HG02840 (cell line): Measurements from ENCODE around the gene HOXA4.

ENCODE experiments used
- ATAC-seq: cut with Tn5 transposase; IDR thresholded peaks from one replicate; pipeline ENCODE4 v1.9.1; 2021; ENCODE audit warnings: mild to moderate bottlenecking, moderate library complexity, moderate number of reproducible peaks; ENCODE audit not compliant: unreplicated experiment, low FRiP score

Gene HOXA4

GRCh38 chr7:27130540-27131389 lies at the start of gene HOXA4:
HOXA4 (minus strand) TSS chr7:27130757; CDS start chr7:27130733, 24 bp downstream.
- ATAC-seq, result no peak

DNA sequence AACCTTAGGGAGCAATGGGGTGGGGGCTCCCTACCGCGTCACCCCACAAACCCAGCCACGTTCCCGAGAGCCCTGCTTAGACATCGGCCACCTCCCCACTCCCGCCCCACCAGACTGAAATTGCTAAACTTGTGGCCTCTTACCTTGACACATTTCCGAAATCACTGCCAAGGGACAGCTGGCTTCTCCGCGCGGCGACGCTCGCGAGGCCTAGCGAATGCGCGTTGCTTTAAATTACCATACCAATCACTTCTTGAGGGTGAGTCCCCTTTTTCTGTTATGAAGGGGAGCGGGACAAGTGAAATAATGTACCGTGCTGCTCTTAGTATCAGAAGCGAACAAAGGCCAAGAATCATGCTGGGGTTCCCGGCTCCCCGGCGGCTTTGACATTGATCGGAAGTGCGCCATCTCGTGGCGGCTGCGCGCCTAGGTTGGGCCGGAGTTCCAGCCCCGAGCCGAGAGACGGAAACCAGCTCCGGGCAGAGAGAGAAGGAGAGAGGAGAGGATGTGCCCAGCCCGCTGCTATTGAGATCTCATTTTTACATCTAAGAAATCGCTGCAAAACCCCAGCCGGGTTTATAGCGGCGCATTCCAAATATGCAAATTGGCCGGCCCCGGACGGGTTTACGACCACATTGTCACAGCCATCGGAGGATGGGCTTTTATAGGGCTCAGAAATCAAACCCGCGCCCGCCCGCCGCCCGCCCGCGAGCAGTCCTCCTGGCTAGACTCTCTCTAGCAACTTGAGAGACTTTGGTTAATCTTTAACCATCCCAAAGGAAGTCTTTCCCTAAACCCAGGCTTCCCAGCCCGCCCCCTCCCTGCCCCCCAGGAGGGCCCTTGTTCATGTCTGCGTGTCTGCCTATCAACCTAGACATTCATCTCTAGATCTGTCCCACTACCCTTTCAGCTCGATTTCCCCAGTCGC lies 49.2 kb upstream of the HOXA4 start:
- no peak for ATAC-seq

- no peak for ATAC-seq
Observed at GRCh38 chr7:27179030-27179429, 48.5 kb upstream of the HOXA4 start.

DNA sequence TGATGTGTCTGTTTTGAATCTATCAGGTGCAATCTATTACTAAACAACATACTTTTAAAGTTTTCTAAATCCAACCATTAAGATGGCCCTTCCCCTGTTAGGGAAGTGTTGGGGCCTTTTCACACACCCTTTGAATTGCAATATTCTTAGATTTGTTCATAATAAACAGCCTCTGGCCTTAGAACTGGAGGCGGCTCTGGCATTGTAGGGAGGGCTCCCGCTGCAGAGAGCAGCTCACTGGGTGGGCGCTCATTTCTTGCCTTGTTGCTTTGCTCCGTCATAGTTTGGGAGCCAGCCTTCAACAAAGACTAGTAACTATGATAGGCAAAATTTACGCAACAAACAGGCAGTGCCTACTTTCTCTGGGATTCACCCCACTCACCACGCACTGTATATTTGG lies 47.8 kb upstream of the HOXA4 start:
- no peak for ATAC-seq

- no peak for ATAC-seq
Observed at GRCh38 chr7:27177795-27178320, 47.3 kb upstream of the HOXA4 start.

GRCh38 chr7:27176962-27177794 lies 46.6 kb upstream of the HOXA4 start:
- ATAC-seq, result no peak

DNA sequence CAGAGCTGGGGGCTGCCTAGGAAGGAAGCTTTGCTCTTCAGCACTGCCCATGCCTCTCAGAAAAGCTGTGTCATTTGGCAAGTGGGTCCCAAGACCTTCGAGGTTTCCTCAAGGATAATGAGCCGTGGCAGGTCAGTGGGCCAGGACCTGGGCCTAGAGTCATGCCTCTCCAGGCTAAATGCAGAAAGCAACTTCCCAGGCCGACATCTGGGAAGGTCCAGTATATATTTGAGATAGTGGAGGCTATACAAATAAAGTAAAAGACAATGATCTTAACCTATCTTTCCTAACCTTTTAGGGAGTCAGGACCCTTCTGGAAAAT lies 45.9 kb upstream of the HOXA4 start:
- no peak for ATAC-seq

DNA sequence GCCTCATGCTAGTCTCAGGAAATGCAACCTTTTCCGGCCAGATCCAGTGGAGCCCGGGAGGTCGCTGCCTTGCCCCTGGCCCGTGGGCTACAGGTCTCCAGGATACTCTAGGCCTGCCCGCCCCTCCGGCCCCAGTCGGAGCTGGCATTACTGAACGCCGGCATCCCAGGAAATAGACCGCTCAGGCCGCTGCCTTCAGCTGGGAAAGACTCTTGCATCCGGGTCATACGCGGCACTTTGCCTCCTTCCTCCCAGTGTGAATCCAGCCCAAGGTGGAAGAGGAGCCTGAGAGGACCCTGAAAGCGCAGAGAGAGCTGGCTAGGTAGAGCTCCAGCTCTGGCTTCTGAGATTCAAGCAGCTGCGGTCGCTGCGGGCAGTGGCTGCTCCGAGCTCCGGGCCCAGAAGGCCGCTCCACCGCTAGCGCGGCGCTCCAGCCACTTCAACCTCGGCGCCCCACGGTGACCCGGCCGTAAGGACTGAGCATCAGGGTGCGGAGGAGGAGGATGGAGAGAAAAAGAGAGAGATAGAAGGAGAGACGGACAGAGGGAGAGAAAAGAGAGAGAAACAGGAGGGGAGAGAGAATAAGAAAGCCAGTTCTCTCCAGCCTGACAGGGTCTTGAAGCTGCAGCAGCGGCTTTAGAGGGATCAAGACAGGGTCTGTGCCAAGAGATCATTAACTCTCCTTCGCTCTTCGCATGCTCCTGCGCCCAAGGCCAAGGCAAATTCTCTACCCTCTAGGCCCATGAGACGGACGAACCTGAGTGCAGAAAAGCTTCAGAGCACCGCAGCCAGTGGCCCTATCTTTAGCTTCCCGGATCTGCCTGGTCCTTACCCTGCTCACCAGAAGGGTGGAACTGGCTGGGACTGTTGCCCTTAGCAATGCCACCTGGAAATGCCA lies 45.3 kb upstream of the HOXA4 start:
- ATAC-seq, result no peak

DNA sequence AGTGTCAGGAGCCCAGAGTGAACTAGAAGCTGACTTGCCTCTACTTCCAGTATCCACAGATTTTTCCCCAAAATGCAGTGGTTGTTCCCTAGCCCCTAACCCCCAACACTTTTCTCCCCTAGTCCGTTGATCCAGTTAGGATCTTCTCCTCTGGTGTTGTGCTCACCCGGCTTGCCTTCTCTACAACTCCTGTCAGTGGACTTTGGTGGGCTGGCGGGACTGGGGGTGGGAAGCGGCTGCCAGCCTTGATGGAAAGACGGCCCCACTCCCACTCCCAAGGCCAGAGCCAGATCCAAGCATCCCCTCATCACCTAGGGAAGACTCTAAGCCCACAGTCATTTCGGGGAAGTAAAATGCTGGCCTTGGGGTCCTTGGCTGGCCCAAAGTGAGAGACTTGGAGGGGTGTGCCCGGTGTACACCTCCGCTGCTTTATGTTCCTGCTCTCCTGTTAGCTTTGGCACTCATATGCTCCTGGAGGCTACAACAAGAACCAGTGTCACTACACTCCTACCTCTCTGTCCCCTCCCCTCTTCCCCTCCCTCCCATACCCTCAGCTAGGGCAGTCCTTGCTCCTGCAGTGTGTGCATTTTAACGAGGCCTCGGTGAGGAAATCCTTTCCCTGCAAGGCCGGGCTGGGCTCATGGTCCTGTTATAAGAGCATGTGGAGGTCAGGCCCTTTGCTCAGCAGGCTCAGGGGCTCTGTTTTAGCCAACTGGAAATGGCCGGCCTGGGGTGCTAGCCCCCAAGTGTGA lies 44.5 kb upstream of the HOXA4 start:
- no peak for ATAC-seq

DNA sequence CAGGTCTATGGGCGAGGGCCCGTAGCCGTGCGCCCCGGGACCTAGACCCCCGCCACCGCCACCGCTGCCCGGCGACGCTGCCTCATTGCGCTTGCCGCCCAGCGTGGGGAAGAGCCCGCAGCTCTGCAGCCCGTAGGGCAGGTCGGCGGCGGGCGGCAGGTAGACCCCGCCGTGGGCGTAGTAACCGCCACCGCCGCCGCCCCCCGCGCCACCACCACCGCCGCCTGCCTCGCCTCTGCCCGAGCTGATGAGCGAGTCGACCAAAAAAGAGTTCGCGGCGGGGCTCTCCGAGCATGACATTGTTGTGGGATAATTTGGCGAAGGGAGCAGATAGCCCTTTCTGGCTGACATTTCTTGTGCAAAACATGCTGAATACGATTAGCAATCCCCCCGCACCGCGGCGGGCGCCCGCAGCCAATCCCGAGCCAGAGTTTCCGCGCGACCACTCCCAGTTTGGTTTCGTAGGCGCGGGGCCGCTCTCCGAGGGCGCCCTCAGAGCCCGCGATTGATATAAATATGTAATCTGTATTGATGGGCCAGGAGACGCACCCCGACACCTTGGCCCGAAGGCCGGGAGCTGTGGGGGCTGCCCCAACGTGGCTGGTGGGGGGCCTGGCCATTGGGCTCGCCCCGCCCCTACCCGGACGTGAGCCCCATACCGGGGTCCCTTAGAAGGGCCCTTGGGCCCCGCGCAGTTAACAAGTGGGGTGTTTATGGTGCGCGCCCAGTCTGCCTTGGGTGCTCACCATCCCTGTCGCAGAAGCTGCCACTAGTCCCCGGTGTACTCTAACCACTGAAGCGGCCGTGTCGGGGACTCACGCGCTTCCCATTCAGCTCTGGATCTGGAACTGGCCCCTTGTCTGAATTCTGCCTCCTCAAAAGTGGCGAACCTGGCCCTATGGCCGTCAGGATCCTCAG lies 43.7 kb upstream of the HOXA4 start, which contains the start of gene HOXA10:
Gene HOXA10 (minus strand): TSS at position 365 of the 918 bp plus-strand sequence. CDS start 14 bp downstream, at position 351.
- ATAC-seq, result no peak

DNA sequence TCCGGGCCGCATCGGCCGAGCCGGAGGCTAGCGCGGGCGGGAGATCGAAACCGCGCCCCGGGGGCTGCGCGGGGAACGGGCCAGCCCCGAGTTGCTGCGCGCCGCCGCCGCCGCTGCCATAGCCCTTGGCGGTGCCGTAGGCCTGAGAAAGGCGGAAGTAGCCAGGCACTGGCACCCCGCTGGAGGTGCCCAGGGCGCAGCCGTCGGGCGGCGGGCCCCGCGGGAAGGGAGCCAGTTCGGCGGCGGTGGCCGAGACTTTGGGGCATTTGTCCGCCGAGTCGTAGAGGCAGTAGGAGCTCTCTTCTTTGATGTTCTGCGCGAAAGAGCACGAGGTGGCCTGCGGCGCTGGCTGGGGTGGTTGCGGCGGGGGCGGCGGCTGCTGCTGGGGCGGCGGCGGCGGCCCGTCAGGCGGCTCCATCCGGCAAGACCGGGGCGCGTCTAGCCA lies 43.0 kb upstream of the HOXA4 start:
- ATAC-seq, result no peak

- no peak for ATAC-seq
Observed at GRCh38 chr7:27172823-27173510, 42.4 kb upstream of the HOXA4 start.

GRCh38 chr7:27172315-27172774 lies 41.8 kb upstream of the HOXA4 start:
- ATAC-seq, result no peak

- ATAC-seq, result no peak
Observed at GRCh38 chr7:27171637-27172314, 41.2 kb upstream of the HOXA4 start.

- no peak for ATAC-seq
Observed at GRCh38 chr7:27171325-27171636, 40.7 kb upstream of the HOXA4 start.
